H1 (cell line): ENCODE measurements around the gene SLC19A1. TPM values are rescaled to one million over a fixed set of nuclear protein-coding genes. Genes with fewer than 3 reads are reported as not detected.

ENCODE experiments used
- CTCF ChIA-PET: fragments of 300-600 bp; sonication (Branson Sonifier 250); formaldehyde crosslinking; loops from one replicate; lab custom pipeline; 2021; ENCODE audit not compliant: partially characterized antibody; lab: Charles Lee
- POLR2A ChIA-PET: fragments of 300-600 bp; sonication (Branson Sonifier 250); formaldehyde crosslinking; loops from one replicate; lab custom pipeline; 2021; ENCODE audit warnings: inconsistent platforms; ENCODE audit not compliant: partially characterized antibody; lab: Charles Lee
- DNase-seq, 2 experiments: peaks; one replicate each; pipeline versions ENCODE4 v3.0.0 to v3.0.0-alpha.2; 2010 to 2022; ENCODE audit warnings: low spot score in 2 of 2, low read depth in 1 of 2, mixed read lengths in 1 of 2
- FAIRE-seq: peaks from 2 replicates; lab custom pipeline; 2011; peaks lifted over from hg19 to GRCh38; lab: Jason Lieb, UNC
- H2AFZ ChIP-seq: 2 replicates; pipeline ENCODE4 v1.8.1; 2012; ENCODE audit warnings: low read length, inconsistent platforms
- H2AK5ac ChIP-seq: 2 replicates; pipeline ENCODE4 v1.6.1; 2013; ENCODE audit warnings: low read depth, low read length
- H2BK120ac ChIP-seq: replicated peaks from 2 replicates; pipeline ENCODE3; 2013; ENCODE audit warnings: low read depth, low read length, inconsistent platforms
- H2BK12ac ChIP-seq: 2 replicates; pipeline ENCODE4 v1.6.1; 2013; ENCODE audit warnings: low read depth, low read length
- H2BK15ac ChIP-seq: 2 replicates; pipeline ENCODE4 v1.6.1; 2013; ENCODE audit warnings: low read length
- H2BK20ac ChIP-seq: 2 replicates; pipeline ENCODE4 v1.6.1; 2013; ENCODE audit warnings: low read length
- H2BK5ac ChIP-seq: 2 replicates; pipeline ENCODE4 v1.6.1; 2013; ENCODE audit warnings: low read depth, low read length
- H3K14ac ChIP-seq: 2 replicates; pipeline ENCODE4 v1.6.1; 2013; ENCODE audit warnings: inconsistent platforms; ENCODE audit not compliant: insufficient read length
- H3K18ac ChIP-seq: 2 replicates; pipeline ENCODE4 v1.6.1; 2013; ENCODE audit warnings: low read length; ENCODE audit errors: extremely low read depth
- H3K23ac ChIP-seq: 2 replicates; pipeline ENCODE4 v1.6.1; 2013; ENCODE audit warnings: inconsistent platforms; ENCODE audit not compliant: insufficient read length
- H3K23me2 ChIP-seq: 2 replicates; pipeline ENCODE4 v1.6.1; 2013; ENCODE audit warnings: low read depth, low read length
- H3K27ac ChIP-seq: 2 replicates; pipeline ENCODE4 v1.6.1; 2011; ENCODE audit warnings: low read depth, low read length, inconsistent platforms
- H3K27me3 ChIP-seq, 4 experiments: replicated peaks in 1 of 4; 1 replicate in 1 of 4; 2 replicates in 3 of 4; pipeline versions ENCODE4 v1.6.1 to v1.8.1; 2011 to 2013; ENCODE audit warnings: low read length in 3 of 4, mild to moderate bottlenecking in 3 of 4, inconsistent platforms in 2 of 4, mixed read lengths in 2 of 4, moderate library complexity in 1 of 4; ENCODE audit not compliant: control insufficient read depth in 3 of 4, insufficient read depth in 3 of 4; ENCODE audit errors: extremely low read depth in 1 of 4
- H3K36me3 ChIP-seq, 4 experiments: 2 replicates each; pipeline versions ENCODE4 v1.6.1 to v1.8.1; 2011 to 2013; ENCODE audit warnings: mild to moderate bottlenecking in 4 of 4, low read length in 3 of 4, moderate library complexity in 2 of 4, control low read depth in 1 of 4, inconsistent platforms in 1 of 4; ENCODE audit not compliant: insufficient read depth in 4 of 4, control insufficient read depth in 2 of 4
- H3K4ac ChIP-seq: replicated peaks from 2 replicates; pipeline ENCODE3; 2013; ENCODE audit warnings: low read length, low read depth, mixed read lengths, inconsistent platforms; ENCODE audit not compliant: insufficient read length
- H3K4me1 ChIP-seq, 4 experiments: replicated peaks in 1 of 4; 1 replicate in 1 of 4; 2 replicates in 3 of 4; pipeline versions ENCODE4 v1.6.1 to v1.8.1; 2011 to 2013; ENCODE audit warnings: low read length in 3 of 4, inconsistent platforms in 2 of 4, mixed read lengths in 1 of 4; ENCODE audit not compliant: insufficient read depth in 4 of 4, control insufficient read depth in 3 of 4
- H3K4me2 ChIP-seq, 2 experiments: 2 replicates each; pipeline versions ENCODE4 v1.6.1 to v1.8.1; 2011 to 2013; ENCODE audit warnings: low read depth in 2 of 2, low read length in 2 of 2, control low read depth in 1 of 2, inconsistent platforms in 1 of 2, mild to moderate bottlenecking in 1 of 2; ENCODE audit not compliant: insufficient read depth in 1 of 2
- H3K4me3 ChIP-seq, 4 experiments: fragments of 200-600, 300-600 bp in 1 of 4; sonication (generic), shearing (Covaris generic), sonication (Bioruptor Twin) in 1 of 4; 2 replicates each; pipeline versions ENCODE4 v1.5.1 to v1.8.1; 2011 to 2016; ENCODE audit warnings: low read length in 4 of 4, low read depth in 3 of 4, control low read depth in 2 of 4, inconsistent platforms in 2 of 4, mild to moderate bottlenecking in 2 of 4, mixed read lengths in 1 of 4, moderate library complexity in 1 of 4; ENCODE audit not compliant: insufficient read depth in 2 of 4; ENCODE audit errors: extremely low read depth in 1 of 4
- H3K56ac ChIP-seq: replicated peaks from 2 replicates; pipeline ENCODE3; 2013; ENCODE audit warnings: low read depth, mild to moderate bottlenecking, mixed read lengths, low read length, inconsistent platforms; ENCODE audit not compliant: insufficient read length
- H3K79me1 ChIP-seq: 2 replicates; pipeline ENCODE4 v1.6.1; 2013; ENCODE audit warnings: low read depth, low read length, control low read depth
- H3K79me2 ChIP-seq, 2 experiments: 2 replicates each; pipeline versions ENCODE4 v1.6.1 to v1.8.1; 2012 to 2013; ENCODE audit warnings: low read length in 2 of 2, mild to moderate bottlenecking in 2 of 2, inconsistent platforms in 1 of 2; ENCODE audit not compliant: insufficient read depth in 2 of 2, control insufficient read depth in 1 of 2
- H3K9ac ChIP-seq, 4 experiments: replicated peaks in 1 of 4; 1 replicate in 1 of 4; 2 replicates in 3 of 4; pipeline versions ENCODE4 v1.6.1 to v1.8.1; 2011 to 2013; ENCODE audit warnings: low read depth in 3 of 4, low read length in 3 of 4, control low read depth in 2 of 4, mild to moderate bottlenecking in 2 of 4, moderate library complexity in 2 of 4, inconsistent platforms in 1 of 4; ENCODE audit errors: extremely low read depth in 1 of 4
- H3K9me3 ChIP-seq, 2 experiments: 2 replicates each; pipeline versions ENCODE4 v1.6.1 to v1.8.1; 2012 to 2013; ENCODE audit warnings: mild to moderate bottlenecking in 2 of 2, moderate library complexity in 2 of 2, control low read depth in 1 of 2, inconsistent platforms in 1 of 2, low read depth in 1 of 2, low read length in 1 of 2, mixed read lengths in 1 of 2; ENCODE audit not compliant: insufficient read depth in 2 of 2
- H4K20me1 ChIP-seq, 2 experiments: replicated peaks in 1 of 2; 2 replicates each; pipeline versions ENCODE3 to v1.8.1; 2011 to 2013; ENCODE audit warnings: inconsistent platforms in 2 of 2, low read length in 2 of 2, mild to moderate bottlenecking in 1 of 2; ENCODE audit not compliant: insufficient read depth in 2 of 2, control insufficient read depth in 1 of 2
- H4K5ac ChIP-seq: 2 replicates; pipeline ENCODE4 v1.6.1; 2013; ENCODE audit warnings: low read length, low read depth, mixed read lengths, inconsistent platforms; ENCODE audit not compliant: insufficient read length
- H4K8ac ChIP-seq: 2 replicates; pipeline ENCODE4 v1.8.0; 2013; ENCODE audit warnings: mild to moderate bottlenecking, moderate library complexity, low read length, inconsistent platforms; ENCODE audit not compliant: insufficient read depth; ENCODE audit errors: extremely low read depth
- H4K91ac ChIP-seq: replicated peaks from 2 replicates; pipeline ENCODE3; 2013; ENCODE audit warnings: low read length, mixed read lengths, inconsistent platforms; ENCODE audit not compliant: insufficient read length
- BRCA1 ChIP-seq: IDR thresholded peaks from 2 replicates; pipeline ENCODE4 v1.6.1; 2012; ENCODE audit warnings: low read depth, low read length, improper control_type of control experiment
- CBX8 ChIP-seq: fragments of 300-800, 300-1000 bp; sonication (generic); IDR thresholded peaks from 2 replicates; pipeline ENCODE4 v1.7.1; 2016; ENCODE audit warnings: low read depth, low read length, borderline replicate concordance
- CEBPB ChIP-seq: IDR thresholded peaks from 2 replicates; pipeline ENCODE4 v1.6.1; 2012; ENCODE audit warnings: low read depth, low read length
- E2F6 ChIP-seq: IDR thresholded peaks from 2 replicates; pipeline ENCODE4 v1.6.1; 2012; ENCODE audit warnings: inconsistent platforms
- FOSL1 ChIP-seq: IDR thresholded peaks from 2 replicates; pipeline ENCODE4 v1.6.1; 2011; ENCODE audit warnings: mild to moderate bottlenecking, low read depth, low read length, moderate library complexity; ENCODE audit not compliant: insufficient read depth
- GABPA ChIP-seq: IDR thresholded peaks from 2 replicates; pipeline ENCODE4 v1.6.1; 2011; ENCODE audit warnings: mild to moderate bottlenecking, low read length, moderate library complexity, borderline replicate concordance; ENCODE audit not compliant: insufficient read depth
- ZNF274 ChIP-seq: IDR thresholded peaks from 2 replicates; pipeline ENCODE4 v1.7.0; 2012; ENCODE audit warnings: low read length, borderline replicate concordance; ENCODE audit errors: extremely low read depth
- WGBS, 2 experiments: shearing (Covaris generic) in 1 of 2; methylation state at CpG; one replicate each; pipeline versions ENCODE4 v1.1.6 to v1.1.7; 2013 to 2015; ENCODE audit warnings: low lambda C conversion rate in 2 of 2, mixed read lengths in 2 of 2, inconsistent platforms in 1 of 2, low coverage in 1 of 2, missing lambda C conversion rate in 1 of 2; ENCODE audit not compliant: insufficient replicate concordance in 2 of 2, insufficient coverage in 1 of 2, insufficient read length in 1 of 2; ENCODE audit errors: extremely low coverage in 1 of 2, missing lambda C conversion rate in 1 of 2; 5-methylcytosine and 5-hydroxymethylcytosine counted together
- polyA plus RNA-seq, 7 experiments: library from polyadenylated mRNA; depleted of rRNA in 3 of 7; stranded (reverse) in 5 of 7; unstranded in 2 of 7; fragments of >200 nt in 5 of 7; fragments of 200-250 nt in 2 of 7; gene quantifications; 1 replicate in 5 of 7; 2 replicates in 1 of 7; 4 replicates in 1 of 7; pipeline versions ENCODE4 v1.2.1 to v1.2.3, GENCODE V29; 2011 to 2013; ENCODE audit warnings: missing spikeins in 2 of 7, mixed read lengths in 2 of 7
- total RNA-seq: library from RNA; stranded (reverse); fragmentation: NEBNext Ultra II Directional; extraction: Animal tissue kit (Norgen Biotek cat#: 25700); gene quantifications from 2 replicates; pipeline ENCODE4 v1.2.1, GENCODE V29; 2021

Gene SLC19A1
- total and polyA plus RNA-seq, 2 of the 8 experiments (the other 6 are each of a cell fraction or from before 2014, with no cell fraction given), result 31.6 to 43.8 TPM

- Histone ChIP-seq H4K5ac (no peak overlapping the region), H2AK5ac (no peak overlapping the region), H2AFZ (no peak overlapping the region), H3K18ac (no peak overlapping the region), H2BK5ac (no peak overlapping the region), H2BK20ac (no peak overlapping the region), H2BK12ac (no peak overlapping the region), H4K8ac (no peak overlapping the region), H3K9me3 (peaks cover 0 to 10% of the 10 kb centered on the region in 2 experiments; a peak in 2 of 4 replicates), H3K56ac (no peak overlapping the region), H2BK120ac (no peak overlapping the region), H3K9ac (no peak overlapping the region), H4K91ac (no peak overlapping the region), H4K20me1 (peaks cover 24 to 38% of the 10 kb centered on the region in 2 experiments), H3K27ac (no peak overlapping the region), H3K4me1 (no peaks in the 10 kb centered on the region; a peak in 1 of 7 replicates), H3K14ac (no peak overlapping the region), H3K4me2 (no peak overlapping the region), H3K23ac (no peak overlapping the region), H2BK15ac (no peak overlapping the region), H3K27me3 (no peaks in the 10 kb centered on the region), H3K79me2 (peaks cover 12 to 69% of the 10 kb centered on the region in 2 experiments), H3K4me3 (no peak overlapping the region), H3K79me1 (peaks cover 25% of the 10 kb centered on the region), H3K4ac (no peak overlapping the region), H3K36me3 (peaks cover 0 to 12% (median 2%) of the 10 kb centered on the region in 4 experiments; a peak in 5 of 8 replicates), H3K23me2 (peaks cover 4% of the 10 kb centered on the region; the same call in 1 of the 2 replicates)
- ChIA-PET CTCF (interaction anchor here (0.9 to 3.7 kb wide), 4 partner anchors 13 to 164 kb away, joined by 3 to 17 read pairs (median 6); no protein-coding TSS in a partner anchor), POLR2A (interaction anchor here (0.7 to 1.3 kb wide), 2 partner anchors 52 to 131 kb away, joined by 3 to 4 read pairs; no protein-coding TSS in a partner anchor)
- 92% methylated on average over 11 of the region's 13 CpGs; no CpG with 5 or more reads in 1 of the 2 experiments for WGBS, 2 experiments
- FAIRE-seq (no peak), DNase-seq (no peak)
- TF ChIP-seq E2F6 (no peak), BRCA1 (no peak), CBX8 (no peak), FOSL1 (no peak), ZNF274 (no peak), CEBPB (no peak), GABPA (no peak)
These were observed 88.8 kb downstream of the SLC19A1 start for GRCh38 chr21:45453308-45453950.
